H1 (cell line): ENCODE results near the gene WDR75.

Source experiments
- ASH2L ChIP-seq: fragments of 200-600, 300-600 bp; sonication (generic); IDR thresholded peaks from one replicate; pipeline ENCODE4 v1.7.1; 2017; ENCODE audit warnings: low read length
- CHD2 ChIP-seq: IDR thresholded peaks from 2 replicates; pipeline ENCODE4 v1.6.1; 2012; ENCODE audit warnings: low read length, improper control_type of control experiment
- CTCF ChIP-seq, 3 experiments: IDR thresholded peaks; 1 replicate in 2 of 3; 2 replicates in 1 of 3; pipeline versions ENCODE4 v1.5.1 to v1.6.1; 2011; ENCODE audit warnings: low read length in 3 of 3, mild to moderate bottlenecking in 3 of 3, inconsistent platforms in 2 of 3, low read depth in 1 of 3, moderate library complexity in 1 of 3; ENCODE audit not compliant: insufficient read depth in 1 of 3; ENCODE audit errors: control extremely low read depth in 1 of 3
- EGR1 ChIP-seq: IDR thresholded peaks from 2 replicates; pipeline ENCODE4 v1.6.1; 2011; ENCODE audit warnings: low read depth, low read length, borderline replicate concordance
- EZH2 ChIP-seq: fragments of 200-600 bp; sonication (generic); IDR thresholded peaks from 2 replicates; pipeline ENCODE4 v1.7.1; 2012; ENCODE audit warnings: low read depth, mild to moderate bottlenecking, moderate library complexity, low read length, inconsistent platforms; ENCODE audit not compliant: severe bottlenecking
- GTF2F1 ChIP-seq: IDR thresholded peaks from 2 replicates; pipeline ENCODE4 v1.6.1; 2012; ENCODE audit warnings: low read depth, low read length, improper control_type of control experiment, borderline replicate concordance
- POLR2A ChIP-seq, 2 experiments: IDR thresholded peaks; 1 replicate in 1 of 2; 2 replicates in 1 of 2; pipeline ENCODE4 v1.6.1; 2011; ENCODE audit warnings: low read depth in 2 of 2, low read length in 2 of 2, mild to moderate bottlenecking in 2 of 2; ENCODE audit errors: control extremely low read depth in 1 of 2
- POU5F1 ChIP-seq: IDR thresholded peaks from 2 replicates; pipeline ENCODE4 v1.6.1; 2011; ENCODE audit warnings: low read depth, mild to moderate bottlenecking, low read length, moderate library complexity
- RAD21 ChIP-seq, 2 experiments: IDR thresholded peaks in 1 of 2; conservative IDR thresholded peaks in 1 of 2; 2 replicates each; pipeline ENCODE4 v1.6.1; 2011; ENCODE audit warnings: low read depth in 2 of 2, low read length in 2 of 2, improper control_type of control experiment in 1 of 2, inconsistent platforms in 1 of 2, mild to moderate bottlenecking in 1 of 2, moderate library complexity in 1 of 2
- RXRA ChIP-seq: IDR thresholded peaks from 2 replicates; pipeline ENCODE4 v1.6.1; 2011; ENCODE audit warnings: low read depth, mild to moderate bottlenecking, low read length, moderate library complexity; ENCODE audit not compliant: insufficient read depth
- SRF ChIP-seq: IDR thresholded peaks from 2 replicates; pipeline ENCODE4 v1.6.1; 2011; ENCODE audit warnings: mild to moderate bottlenecking, low read depth, low read length, moderate library complexity
- TF ChIP-seq, protein P1 (sequence below): IDR thresholded peaks from 2 replicates; pipeline ENCODE4 v1.6.1; 2012; ENCODE audit warnings: inconsistent platforms

- no peak for TF ChIP-seq POLR2A (IDR thresholded peaks at IDR 0.05; ENCODE audit: control extremely low read depth in 1 of 2, low read depth in 2 of 2, low read length in 2 of 2)
- TF ChIP-seq CTCF (IDR thresholded peaks at IDR 0.05; ENCODE audit: control extremely low read depth in 1 of 3, insufficient read depth in 1 of 3, low read depth in 1 of 3, low read length in 3 of 3) = no peak
- no peak for TF ChIP-seq ASH2L
- no peak for TF ChIP-seq GTF2F1
- no peak for TF ChIP-seq EGR1
- TF ChIP-seq RXRA = no peak
- TF ChIP-seq CHD2 = no peak
- TF ChIP-seq EZH2 = no peak
- no peak for TF ChIP-seq POU5F1
- TF ChIP-seq, protein P1, sequence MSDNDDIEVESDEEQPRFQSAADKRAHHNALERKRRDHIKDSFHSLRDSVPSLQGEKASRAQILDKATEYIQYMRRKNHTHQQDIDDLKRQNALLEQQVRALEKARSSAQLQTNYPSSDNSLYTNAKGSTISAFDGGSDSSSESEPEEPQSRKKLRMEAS = no peak
- TF ChIP-seq SRF = no peak
- TF ChIP-seq RAD21 (IDR thresholded peaks at IDR 0.05 in 1 of 2, conservative IDR thresholded peaks at IDR 0.05 in 1 of 2; ENCODE audit: low read depth in 2 of 2, low read length in 2 of 2) = no peak
Observed at GRCh38 chr2:189411860-189412259, 29.4 kb upstream of the WDR75 start.
